NCI-H2081 treated with DMSO at 0.1 percent for 48 hours (cell line): ENCODE results near the gene WDR81.
"Not testable (repeated sequence)": the region's sequence is repeated elsewhere in the genome, so short reads cannot be mapped to it uniquely, and the experiment has no call there.

ENCODE experiments used
- DNase-seq: peaks from one replicate; lab custom pipeline; 2025; lab: John Stamatoyannopoulos, UW

WDR81 gene

DNA sequence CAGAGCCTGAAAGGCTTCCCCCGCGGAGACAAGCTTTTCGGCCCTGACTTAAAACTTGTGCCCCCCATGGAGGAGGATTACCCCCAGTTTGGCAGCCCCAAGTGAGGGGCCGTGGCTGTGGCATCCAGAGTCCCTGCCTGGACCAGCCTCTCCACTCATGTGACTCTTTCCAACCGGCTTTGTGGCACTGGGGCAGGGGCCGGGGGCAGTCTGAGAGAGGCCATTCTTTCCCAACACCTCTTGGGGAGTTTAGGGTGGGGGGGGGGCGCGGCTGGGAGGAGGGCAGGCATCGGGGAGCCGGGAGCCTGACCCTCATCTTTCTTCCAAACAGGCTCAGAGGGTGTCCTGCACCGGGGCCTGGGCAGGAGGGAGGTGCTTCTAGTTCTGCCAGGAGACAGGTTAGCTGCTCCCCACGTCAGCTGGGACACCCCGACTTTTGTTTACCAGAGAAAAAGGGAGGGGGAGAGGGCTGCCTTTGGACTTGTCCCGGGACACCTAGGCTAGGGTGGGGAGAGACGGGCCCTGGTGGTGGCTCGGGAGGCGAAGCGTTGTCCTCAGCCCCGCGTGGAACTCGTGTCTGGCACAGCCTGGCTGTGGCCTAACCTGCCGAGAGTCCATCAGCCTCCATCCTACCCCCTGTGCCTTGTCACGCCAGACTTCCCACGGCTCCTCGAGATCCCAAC is 30.1 kb downstream of the WDR81 start:
- DNase-seq, result no peak

DNA sequence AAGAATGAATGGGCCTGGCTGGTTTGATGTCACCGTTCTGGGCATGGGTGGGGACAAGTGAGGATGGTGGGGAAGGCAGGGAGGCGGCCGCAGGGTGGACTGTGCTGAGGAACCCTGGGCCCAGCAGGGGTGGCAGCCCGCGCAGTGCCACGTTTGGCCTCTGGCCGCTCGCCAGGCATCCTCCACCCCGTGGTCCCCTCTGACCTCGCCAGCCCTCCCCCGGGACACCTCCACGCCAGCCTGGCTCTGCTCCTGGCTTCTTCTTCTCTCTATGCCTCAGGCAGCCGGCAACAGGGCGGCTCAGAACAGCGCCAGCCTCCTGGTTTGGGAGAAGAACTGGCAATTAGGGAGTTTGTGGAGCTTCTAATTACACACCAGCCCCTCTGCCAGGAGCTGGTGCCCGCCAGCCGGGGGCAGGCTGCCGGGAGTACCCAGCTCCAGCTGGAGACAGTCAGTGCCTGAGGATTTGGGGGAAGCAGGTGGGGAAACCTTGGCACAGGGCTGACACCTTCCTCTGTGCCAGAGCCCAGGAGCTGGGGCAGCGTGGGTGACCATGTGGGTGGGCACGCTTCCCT is 30.8 kb downstream of the WDR81 start:
- DNase-seq, result no peak

- no peak for DNase-seq
Measured at GRCh38 chr17:1755827-1756262, 31.3 kb downstream of the WDR81 start.

DNA sequence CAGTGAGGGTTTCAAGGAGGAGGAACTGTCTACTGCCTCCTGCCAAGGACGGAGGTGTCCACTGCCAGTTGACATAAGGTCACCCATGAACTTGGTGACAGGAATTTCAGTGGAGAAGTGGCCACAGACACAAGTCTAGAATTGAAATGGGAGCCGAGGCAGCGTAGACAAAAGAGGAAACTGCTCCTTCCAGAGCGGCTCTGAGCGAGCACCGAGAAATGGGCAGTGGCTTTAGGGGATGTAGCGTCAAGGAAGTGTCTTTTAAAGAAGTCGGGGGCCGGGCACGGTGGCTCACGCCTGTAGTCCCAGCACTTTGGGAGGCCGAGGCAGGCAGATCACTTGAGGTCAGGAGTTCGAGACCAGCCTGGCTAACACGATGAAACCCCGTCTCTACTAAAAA is 34.3 kb downstream of the WDR81 start:
- no peak for DNase-seq

- DNase-seq, result no peak
Measured at GRCh38 chr17:1759529-1759928, 35.0 kb downstream of the WDR81 start.

DNA sequence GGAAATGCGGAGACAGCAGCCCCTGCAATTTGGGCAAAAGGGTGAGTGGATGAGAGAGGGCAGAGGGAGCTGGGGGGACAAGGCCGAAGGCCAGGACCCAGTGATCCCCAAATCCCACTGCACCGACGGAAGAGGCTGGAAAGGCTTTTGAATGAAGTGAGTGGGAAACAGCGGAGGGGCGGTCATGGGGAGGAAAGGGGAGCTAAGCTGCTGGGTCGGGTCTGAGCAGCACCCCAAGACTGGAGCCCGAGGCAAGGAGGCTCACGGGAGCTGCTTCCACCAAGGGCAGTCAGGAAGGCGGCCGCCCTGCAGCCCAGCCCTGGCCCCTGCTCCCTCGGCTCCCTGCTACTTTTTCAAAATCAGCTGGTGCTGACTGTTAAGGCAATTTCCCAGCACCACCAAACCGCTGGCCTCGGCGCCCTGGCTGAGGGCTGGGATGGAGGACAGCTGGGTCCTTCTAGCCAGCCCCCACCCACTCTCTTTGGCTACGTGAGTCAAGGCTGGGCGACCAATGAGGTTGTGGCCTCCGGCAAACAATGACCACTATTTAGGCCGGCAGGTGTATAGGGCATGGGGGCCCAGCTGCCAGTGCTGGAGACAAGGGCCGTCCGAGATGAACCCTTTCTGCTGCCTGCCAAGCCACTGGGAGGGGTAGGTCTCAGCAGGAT is 37.9 kb downstream of the WDR81 start:
- no peak for DNase-seq

DNA sequence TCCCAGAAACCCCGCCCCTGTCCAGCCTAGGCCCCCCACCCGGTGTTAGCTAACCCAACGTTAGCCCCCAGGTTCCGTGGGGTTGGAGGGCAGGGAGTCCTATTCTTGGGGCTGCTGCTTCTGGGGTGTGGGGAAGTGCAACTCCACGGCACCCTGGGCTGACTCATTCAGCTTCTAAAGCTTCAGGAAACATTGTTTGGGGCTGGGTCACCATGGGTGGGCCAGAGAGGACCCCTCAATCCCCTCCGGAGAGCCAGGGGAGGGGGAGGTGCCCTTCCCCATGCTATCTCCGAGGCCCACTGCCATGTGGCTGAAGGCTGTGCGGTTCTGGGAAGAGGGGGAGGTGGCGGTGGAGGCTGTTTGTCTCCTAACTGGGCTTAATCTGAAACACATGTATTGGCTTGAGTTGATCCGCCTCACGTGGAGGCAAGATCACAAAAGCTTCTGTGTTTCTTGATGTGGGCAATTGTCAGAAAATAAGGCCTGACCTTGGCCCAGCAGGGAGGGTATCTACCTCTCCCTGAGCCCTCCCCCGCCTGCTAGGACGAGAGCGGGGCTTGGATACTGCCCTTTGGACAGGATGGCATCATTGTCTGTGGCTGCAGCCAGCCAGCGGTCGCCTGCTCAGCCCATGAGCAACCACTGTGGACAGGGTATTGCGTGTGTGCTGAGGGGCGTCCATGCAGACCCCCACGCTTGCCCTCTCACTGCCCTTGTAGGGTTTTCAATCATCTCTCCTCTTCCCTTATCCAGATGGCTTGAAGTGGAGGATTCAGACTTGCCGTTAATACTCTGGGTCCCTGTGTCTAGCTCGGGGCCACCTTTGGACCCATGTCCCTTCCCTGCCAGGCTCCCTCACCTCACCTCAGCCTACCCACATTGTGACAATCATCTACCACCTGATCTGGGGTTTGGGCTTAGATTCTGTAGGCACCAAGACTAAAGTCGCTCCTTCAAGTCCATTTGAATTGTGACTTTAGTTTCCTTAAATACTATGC is 38.7 kb downstream of the WDR81 start:
- no peak for DNase-seq

DNA sequence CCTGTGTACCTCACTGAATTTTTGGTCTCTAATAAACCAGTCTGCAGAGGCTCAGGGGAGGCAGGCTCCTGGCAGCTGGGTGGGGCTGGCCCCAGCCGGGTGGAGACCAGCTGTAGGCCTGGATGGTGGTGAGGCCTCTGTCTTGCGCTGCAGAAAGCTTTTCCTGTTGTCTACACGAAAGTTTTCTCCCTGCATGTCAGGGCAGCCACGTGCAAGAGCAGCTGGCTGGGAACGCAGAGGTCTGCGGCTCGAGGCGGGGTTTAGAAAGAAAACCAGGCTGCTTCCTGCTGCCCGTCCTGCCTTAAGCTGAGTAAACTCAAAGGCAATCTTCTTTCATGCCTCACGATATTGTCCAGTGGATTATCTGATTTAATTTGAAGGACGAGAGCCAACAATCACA is 39.8 kb downstream of the WDR81 start:
- DNase-seq, result no peak

DNA sequence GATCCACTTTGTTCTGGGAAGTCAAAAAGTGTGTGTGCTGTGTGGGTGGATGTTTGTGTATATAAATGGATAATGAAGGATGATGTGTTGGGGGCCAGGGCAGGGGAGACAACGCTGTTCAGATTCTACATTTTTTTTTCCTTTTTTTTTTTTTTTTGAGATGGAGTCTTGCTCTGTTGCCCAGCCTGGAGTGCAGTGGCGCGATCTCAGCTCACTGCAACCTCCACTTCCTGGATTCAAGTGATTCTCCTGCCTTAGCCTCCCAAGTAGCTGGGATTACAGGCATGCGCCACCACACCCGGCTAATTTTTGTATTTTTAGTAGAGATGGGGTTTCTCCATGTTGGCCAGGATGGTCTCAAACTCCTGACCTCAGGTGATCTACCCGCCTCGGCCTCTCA is 40.2 kb downstream of the WDR81 start:
- DNase-seq, result not testable (repeated sequence)

DNA sequence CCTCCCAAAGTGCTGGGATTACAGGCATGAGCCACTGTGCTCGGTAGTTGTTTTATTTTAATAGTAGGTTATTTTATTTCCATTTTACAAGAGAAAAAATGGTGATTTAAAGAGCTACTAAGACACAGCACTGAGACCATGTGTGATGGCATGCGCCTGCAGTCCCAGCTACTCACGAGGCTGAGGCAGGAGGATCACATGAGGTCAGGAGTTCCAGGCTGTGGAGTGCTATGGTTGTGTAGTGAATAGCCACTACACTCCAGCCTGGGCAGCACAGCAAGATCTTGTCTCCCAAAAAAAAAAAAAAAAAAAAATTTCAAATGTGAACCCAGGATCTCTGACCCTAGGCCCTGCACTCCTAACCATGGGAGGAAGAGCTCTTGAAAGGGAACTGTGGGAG is 41.1 kb downstream of the WDR81 start:
- no peak for DNase-seq

- DNase-seq, result no peak
Measured at GRCh38 chr17:1766382-1767135, 42.1 kb downstream of the WDR81 start.

- DNase-seq, result no peak
Measured at GRCh38 chr17:1767358-1767757, 42.9 kb downstream of the WDR81 start.

GRCh38 chr17:1769822-1770477 is 45.4 kb downstream of the WDR81 start:
- DNase-seq, result no peak

DNA sequence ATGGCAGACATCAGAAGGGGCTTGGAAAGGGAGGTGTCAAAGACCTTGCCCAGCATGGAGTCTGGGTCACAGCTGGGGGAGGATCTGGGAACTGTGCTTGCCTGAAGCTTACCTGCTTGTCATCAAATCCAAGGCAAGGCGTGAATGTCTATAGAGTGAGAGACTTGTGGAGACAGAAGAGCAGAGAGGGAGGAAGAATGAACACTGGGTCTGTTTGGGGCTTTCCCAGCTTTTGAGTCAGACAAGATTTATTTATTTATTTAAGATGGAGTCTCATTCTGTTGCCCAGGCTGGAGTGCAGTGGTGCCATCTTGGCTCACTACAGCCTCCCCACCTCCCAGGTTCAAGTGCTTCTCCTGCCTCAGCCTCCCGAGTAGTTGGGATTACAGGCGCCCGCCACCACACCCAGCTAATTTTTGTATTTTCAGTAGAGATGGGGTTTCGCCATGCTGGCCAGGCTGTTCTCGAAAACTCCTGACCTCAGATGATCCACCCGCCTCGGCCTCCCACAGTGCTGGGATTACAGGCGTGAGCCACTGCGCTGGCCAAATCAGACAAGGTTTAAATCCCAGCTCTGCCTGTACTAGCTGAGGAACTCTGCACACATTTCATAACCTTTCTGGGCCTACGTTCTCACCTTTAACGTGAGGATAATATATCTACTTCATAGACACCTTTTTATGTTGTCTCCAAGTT is 48.6 kb downstream of the WDR81 start:
- not testable (repeated sequence) for DNase-seq

DNA sequence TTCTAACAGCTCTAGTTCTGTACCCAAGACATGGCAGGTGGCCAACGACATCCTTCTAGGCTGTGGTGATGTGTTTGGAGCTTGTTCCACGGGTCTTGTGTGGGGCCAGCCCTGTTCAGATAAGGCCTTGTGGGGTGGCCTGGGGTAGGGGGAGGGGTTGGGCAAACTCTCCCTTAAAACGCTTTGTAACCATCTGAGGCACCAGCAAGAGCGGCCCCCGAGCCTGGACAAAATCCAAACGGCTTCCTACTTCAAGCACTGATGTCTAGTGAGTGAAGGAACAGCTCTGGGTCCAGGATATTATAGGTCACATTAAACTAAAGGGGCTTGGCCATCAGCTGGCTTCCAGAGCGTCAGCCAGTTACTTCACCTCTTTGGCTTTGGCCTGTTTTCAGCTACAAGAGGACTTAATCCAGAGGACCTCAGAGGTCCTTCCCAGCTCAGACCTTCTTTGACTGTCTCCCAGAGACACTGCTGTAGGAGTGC is 49.2 kb downstream of the WDR81 start:
- no peak for DNase-seq

DNA sequence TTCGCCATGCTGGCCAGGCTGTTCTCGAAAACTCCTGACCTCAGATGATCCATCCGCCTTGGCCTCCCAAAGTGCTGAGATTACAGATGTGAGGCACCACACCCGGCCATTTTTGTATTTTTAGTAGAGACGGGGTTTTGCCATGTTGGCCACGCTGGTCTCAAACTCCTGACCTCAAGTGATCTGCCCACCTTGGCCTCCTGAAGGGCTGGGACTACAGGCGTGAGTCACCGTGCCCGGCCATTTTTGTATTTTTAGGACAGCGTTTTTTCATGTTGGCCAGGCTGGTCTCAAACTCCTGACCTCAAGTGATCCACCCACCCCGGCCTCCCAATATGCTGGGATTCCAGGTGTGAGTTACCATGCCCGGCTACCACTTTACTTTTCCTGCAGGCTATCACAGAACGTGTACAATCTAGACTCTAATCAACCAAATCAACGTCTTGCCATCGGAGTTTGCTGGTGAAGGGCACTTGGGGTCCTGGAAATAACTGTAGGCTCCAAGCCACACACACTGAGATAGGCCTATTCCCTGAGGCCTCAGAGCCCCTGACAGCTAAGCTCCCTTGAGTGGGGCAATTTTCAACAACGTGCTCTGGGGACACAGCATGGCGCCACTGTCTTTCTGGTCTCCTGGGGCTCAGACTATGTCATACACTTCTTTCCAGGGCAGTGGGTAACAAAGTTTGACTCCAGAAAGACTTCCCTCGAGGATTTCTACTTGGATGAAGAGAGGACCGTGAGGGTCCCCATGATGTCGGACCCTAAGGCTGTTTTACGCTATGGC is 50.1 kb downstream of the WDR81 start:
- DNase-seq, result no peak

- DNase-seq, result no peak
Measured at GRCh38 chr17:1776328-1776727, 51.8 kb downstream of the WDR81 start.

GRCh38 chr17:1776857-1777256 is 52.4 kb downstream of the WDR81 start:
- DNase-seq, result no peak

- DNase-seq, result no peak
Measured at GRCh38 chr17:1779571-1780131, 55.1 kb downstream of the WDR81 start.
